AG08395 (cell line): ENCODE results near the gene WNT10A.
"Not testable (repeated sequence)": the region's sequence is repeated elsewhere in the genome, so short reads cannot be mapped to it uniquely, and the experiment has no call there.

Source experiments
- DNase-seq: peaks from one replicate; pipeline ENCODE4 v3.0.0; 2012; ENCODE audit warnings: mixed read lengths, low spot score

The WNT10A gene

DNA sequence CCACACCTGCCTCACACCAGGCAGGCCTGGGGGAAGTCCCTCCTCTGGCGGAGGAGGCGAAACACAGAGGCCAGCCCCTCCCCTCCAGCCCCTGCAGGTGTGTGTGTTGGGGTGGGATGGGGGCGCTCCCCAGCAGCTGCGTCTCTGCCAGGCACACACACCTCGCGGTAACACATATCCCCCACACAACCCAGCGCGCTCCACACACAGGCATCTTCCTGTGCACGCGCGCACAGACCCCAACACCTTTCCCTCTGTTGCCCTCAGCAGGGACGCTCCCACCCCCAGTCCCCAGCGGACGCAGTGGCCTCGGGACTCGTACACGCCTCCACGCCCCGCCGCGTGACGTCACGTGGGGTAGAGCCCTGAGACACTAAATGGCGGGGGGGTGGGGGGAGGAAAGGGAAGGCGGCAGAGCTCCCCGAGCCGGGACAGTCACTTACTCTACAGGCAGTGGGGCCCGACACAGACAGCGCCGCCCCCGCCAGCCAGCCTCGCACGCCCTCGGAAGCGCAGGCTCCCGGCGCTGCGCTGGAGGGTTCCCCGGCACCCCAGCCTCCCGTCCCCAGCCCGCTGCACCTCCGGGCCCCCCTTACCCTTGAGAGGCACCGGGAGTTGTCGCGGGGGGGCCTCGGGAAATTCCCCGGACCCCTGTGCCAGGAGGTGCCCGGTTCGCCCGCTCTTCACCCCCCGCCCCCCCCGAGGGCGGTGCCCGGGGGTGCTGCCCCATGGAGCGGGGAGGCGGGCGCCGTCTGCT lies at the start of gene WNT10A:
Gene WNT10A (plus strand): TSS at position 751 of the 757 bp plus-strand sequence. CDS start 144 bp downstream, outside the sequence.
- no peak for DNase-seq

DNA sequence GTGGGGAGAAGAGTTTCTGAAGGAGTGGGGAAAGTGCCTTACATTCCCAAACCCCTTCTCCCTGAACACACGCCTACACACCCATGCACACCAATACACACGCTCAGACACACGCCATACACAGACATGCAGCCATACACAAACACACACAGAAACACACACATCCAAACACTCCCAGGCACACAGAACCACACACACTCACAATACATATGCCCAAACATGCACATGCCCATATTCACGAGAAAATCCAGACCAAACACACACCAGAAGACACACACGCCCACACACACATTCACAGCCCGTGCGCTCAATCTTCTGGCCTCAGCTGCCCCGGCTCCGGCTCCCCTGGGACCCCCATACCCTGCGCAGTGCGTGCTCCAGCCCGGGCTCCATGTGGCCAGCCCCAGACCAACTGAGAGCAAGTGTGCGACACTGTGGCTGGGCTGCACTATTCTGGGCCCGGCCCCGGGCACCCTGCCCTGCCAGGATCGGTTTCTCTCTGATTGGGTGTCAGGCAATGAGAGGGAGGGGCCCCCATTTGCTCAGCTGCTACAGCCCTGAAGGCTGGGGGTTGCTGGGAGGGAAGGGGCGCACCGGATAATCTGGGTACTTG lies 49.2 kb upstream of the WNT10A start, which contains the start of gene PRKAG3:
Gene PRKAG3 (minus strand): TSS at position 426 of the 613 bp plus-strand sequence.
- DNase-seq: no peak

DNA sequence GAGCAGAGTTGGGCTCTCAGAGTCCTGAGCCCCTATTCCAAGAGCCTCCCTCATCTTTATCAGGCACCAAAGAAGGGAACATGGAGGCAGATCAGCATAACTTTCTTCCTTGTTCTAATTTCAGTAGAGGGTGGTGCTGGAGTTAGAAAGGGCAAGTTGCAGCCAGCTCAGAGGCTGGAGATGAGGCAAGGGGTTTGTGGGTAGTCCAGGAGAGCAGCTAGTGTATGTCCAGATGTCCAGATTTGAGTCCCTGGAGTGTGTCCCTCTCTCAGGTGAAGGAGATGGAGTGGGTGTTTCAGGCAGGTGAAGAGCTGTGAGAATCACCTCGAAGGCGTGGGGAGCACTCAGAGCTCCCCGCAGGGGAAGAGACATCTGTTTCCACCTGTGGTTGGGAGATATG lies 48.6 kb upstream of the WNT10A start:
- no peak for DNase-seq

DNA sequence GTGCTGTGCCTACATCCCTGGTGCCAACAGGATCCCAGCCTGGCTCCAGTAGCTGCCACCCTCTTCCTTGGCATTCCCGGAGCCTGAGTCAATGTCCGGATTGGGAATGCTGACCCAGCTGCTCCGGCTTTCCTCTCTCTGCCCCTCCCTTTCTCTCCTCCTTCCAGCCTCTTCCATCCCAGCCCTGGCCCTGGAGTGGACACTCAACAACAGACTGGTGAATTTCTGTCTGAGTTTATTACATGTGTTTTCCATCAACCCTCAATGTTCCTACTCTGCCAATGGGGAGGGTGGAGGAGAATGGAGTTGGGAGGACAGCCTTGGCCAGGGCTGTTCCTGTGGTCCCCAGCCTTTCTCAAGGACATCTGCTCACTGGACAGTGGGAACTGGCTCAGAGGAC lies 48.1 kb upstream of the WNT10A start:
- peak; percentile 79 for DNase-seq

DNA sequence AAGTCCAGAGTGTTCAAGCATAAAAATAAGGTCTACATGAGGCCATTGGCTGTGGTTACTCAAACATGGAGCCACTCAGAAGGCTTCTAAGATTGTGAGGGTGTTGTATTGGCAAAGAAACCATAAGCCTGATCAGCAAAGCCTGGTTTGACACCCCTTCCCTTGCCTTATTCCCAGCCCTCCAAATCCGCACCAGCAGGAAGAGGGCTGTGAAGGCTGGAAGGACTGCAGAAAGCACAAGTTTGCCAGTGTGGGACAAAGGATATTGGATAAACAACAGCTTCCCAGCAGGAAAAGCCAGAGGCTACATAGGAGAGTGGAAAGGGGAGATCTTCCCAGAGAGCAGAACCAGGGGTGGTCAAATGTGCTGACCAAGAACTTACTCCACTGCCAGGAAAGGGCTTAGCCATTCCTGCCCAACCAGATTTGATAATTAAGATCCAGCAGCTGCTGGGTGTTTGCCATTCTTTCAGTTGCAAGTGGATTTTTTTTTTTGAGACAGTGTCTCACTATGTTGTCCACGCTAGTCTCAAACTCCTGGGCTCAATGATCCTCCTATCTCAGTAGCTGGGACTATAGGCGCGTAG lies 47.5 kb upstream of the WNT10A start:
- no peak for DNase-seq

DNA sequence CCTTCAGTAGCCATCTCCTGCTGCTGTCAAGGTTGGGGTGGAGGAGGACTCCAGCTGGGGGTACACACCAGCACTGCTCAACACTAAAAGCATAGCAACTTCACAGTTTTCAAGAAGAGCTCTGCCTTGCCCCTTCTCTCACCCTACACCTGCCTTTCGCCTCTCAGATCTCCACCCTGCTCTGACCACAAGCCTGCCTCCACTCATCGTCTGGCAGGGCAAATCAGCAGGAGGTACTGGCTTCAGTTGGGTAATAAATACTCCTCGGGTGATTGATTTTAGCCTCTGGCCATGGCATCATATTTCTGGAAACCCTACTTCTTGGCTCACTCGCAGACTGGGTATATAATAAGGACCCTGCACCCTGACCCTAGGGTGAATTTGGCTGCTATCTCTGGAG lies 46.0 kb upstream of the WNT10A start:
- DNase-seq: no peak

DNA sequence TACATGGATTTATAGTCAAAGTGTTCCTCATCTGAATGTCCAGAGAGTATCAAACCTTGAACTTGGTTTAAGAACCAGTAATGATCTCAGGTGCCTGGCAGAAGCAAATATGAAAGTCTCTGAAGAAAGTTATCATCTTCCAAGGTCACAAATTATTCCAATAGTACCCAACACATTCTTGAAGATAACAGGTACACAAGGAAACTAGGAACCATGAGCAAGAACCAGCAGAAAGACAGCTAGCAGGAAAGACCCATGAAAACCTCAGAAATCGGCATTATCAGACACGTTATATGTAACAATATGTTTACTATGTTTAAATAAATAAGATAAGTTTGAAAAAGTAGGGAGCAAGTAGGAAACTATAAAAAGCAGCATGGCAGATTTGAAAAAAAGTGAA lies 43.2 kb upstream of the WNT10A start:
- DNase-seq: no peak

DNA sequence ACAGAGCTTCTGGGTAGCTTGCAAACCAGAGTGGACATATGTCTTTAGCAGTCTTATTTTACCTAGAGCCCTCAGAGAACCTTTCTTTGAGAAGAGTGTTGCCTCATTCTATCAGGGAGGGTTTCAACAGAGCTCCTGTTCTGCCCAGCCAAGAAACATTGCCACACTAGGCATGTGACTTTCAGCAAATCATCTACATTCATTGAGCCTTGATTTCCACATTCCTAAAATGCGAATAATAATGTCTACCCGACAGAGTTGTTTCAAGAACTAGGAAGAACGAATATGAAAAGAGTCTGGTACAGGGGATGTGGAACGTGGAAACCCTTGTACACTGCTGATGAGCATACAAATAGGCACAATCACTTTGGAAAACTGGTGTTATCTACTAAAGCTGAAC lies 41.2 kb upstream of the WNT10A start:
- peak; percentile 84 for DNase-seq

DNA sequence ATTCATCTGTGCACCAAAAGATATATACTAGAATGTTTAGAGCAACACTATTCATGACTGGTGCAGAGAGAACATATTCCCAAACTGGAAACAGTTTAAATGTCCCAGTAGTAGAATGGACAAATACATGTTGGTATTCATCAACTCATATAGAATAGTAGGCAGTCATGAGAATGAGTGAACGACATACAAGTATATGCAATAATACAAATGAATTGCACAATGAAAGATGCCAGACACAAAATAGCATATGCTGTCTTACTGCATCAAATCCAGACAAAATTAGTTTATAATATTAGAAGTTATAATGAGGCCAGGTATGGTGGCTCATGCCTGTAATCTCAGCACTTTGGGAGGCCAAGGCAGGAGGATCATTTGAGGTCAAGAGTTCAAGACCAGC lies 40.8 kb upstream of the WNT10A start:
- no peak for DNase-seq

DNA sequence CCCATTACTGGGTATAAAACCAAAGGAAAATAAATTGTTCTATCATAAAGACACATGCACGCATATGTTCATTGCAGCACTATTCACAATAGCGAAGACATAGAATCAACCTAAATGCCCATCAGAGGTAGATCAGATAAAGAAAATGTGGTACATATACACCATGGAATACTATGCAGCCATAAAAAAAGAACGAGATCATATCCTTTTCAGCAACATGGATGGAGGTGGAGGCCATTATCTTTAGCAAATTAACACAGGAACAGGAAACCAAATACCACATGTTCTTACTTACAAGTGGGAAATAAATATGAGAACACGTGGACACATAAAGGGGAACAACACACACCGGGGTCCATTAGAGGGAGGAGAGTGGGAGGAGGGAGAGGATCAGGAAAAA lies 36.3 kb upstream of the WNT10A start:
- not testable (repeated sequence) for DNase-seq

DNA sequence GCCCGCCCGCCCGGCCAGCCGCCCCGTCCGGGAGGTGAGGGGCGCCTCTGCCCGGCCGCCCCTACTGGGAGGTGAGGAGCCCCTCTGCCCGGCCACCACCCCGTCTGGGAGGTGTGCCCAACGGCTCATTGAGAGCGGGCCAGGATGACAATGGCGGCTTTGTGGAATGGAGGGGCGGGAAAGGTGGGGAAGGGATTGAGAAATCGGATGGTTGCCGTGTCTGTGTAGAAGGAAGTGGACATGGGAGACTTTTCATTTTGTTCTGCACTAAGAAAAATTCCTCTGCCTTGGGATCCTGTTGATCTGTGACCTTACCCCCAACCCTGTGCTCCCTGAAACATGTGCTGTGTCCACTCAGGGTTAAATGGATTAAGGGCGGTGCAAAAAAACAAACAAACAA lies 33.7 kb upstream of the WNT10A start:
- not testable (repeated sequence) for DNase-seq

DNA sequence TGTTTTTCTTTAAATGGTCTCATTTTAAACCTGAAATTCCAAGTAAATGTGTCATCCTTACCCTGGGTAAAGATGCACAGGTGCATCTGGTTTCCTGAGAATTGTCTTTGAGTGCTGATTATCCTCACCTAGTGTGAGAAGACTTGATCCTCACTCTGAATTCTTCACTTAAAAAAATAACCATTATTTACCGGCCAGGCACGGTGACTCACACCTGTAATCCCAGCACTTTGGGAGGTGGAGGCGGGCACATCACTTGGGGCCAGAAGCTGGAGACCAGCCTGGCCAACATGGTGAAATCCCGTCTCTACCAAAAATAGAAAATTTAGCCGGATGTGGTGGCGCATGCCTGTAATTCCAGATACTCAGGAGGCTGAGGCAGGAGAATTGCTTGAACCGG lies 30.9 kb upstream of the WNT10A start:
- no peak for DNase-seq

DNA sequence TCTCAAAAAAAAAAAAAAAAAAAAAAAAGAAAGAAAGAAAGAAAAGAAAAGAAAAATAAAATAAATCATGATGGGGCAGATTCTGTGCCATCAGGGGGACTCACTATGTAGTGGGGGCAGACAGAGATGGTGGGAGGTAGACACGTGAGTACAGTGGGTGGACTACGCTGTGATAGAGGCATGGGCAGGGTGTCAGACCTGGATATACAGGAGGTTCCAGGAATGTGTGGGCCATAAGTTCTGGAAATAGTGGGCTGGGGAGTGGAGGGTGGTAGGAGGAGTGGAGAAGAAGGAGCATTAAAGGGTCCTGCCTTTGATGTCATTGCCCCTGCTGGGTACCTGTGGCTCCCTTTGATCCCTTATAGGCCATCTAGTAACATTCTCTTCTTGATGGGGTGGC lies 29.9 kb upstream of the WNT10A start:
- no peak for DNase-seq

DNA sequence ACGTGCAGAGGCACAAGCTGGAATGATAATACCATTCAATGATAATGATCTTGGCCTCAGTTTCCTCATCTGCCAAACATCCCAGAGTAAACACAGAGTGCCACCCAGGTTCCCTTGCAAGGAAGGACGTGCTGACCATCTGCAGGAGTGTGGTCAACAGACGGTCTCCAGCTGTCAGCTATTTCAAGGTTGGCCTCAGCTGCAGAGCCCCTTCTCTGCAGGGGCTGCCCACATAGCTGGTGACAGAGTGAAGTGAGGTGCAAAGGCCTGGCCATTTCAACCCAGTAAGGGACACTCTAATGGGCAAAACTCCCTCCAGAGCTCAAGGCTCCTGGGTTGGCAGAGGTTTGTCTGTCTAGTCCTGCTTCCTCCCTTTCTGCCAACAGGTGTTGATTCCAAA lies 29.4 kb upstream of the WNT10A start:
- no peak for DNase-seq

DNA sequence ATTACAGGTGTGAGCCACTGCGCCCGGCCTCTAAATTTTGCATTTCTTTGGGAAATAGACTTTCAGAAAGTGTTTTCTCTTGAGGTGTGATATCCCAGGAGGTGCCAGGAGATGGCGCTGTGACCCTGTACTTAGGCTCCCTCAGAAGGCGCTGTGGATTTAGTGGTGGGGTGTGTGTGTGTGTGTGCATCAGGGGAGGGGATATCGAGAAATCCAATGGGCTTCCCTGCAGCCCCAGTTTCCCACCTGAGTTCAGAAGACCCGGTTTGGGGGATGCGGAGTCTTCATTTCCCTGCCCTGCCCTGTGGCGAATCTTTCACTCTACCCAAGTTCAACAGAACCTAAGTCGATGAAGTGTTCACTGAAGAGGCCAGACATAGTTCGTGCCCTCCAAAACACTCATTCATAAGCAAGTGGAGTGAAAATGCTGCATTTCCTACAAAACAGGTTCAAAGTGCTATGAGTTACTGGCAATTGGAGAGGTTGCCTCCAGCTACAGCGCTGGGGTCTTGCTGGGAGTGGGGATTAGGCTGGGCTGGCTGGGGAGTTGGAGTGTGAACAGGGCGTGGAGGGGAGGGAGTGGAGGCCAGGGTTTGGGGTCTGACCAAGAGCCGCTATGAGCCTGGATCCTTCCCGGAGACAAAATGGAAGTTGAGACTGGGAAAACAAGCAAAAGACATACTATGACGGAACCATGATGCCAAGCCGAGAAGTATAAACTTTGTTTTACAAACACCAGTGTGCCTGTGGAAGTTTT lies 27.6 kb upstream of the WNT10A start:
- DNase-seq: peak; percentile 56

DNA sequence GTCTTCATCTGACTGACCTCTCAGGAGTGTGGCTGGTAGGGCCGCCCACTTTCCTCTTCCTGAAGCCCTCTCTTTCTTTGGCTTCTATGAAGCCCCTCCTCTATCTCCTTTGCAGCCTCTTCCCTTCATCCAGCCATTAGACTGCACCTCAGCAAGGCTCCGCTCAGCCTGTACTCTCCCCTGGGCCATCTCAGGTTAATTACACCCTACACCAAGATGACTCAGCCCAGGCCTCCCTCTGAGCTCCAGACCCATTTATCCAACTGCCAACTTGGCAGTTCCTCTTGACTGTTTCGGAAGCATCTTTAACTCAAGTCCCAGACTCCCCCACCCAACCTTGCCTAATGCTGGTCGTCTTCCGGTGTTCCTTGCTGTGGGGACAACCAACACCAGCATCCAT lies 26.9 kb upstream of the WNT10A start:
- no peak for DNase-seq

DNA sequence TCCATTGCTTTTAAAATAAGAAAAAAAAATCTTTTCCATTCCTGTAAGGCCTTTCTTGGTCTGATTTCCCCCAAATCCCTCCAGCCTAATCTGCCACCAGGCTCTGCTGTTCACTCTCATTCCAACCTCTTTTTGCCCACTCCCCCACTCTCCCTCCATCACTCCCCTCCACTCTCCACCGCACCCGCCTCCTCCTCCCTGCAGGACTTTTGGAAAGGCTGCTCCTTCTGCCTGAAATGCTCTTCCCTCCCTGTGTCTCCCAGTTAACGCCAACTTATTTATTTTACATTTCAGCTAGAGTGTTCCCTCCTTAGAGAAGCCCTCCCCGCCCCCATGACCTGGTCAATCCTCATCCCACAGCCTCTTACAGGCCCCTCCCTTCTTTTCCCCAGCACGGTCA lies 25.8 kb upstream of the WNT10A start:
- no peak for DNase-seq

DNA sequence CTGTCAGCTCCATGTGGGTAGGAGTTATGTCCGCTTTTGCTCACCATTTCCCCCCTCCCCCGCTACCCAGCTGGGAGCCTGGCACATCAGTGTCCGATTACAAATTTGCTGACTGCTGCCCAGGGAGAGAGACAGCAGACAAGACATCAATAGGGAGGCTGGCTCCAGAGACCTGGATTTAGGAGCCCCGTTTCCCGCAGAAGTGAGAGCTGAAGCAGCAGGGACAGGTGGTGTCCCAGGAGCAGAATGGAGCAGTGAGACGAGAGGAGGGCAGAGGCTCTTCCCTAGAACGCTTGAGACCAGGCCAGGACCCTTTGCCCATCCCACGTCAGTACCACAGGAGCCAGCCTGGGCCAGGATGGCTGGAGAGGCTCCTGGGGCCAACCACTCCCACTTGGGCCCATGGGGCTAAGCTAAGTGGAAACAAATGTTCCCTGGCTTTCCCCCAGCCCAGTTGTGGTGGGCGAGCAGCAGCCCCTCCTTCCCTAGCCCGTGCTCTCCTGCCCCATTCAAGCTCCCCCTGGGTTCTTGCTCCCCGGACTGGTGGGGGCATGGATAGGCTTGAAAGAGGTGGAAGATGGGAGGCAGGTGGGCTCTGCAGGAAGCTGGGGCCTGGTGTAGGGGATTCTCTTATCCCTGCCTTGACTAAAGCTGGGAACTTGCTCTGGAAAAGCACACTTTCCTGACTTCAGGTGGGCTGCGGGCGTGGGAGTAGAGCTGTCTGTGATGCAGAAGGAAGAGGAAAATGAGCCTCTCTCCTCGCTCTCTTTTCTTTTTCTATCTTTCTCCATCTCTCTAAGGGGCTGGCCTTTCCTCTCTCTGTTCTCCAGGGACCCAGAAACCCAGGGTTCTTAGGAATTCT lies 25.1 kb upstream of the WNT10A start:
- DNase-seq: no peak

DNA sequence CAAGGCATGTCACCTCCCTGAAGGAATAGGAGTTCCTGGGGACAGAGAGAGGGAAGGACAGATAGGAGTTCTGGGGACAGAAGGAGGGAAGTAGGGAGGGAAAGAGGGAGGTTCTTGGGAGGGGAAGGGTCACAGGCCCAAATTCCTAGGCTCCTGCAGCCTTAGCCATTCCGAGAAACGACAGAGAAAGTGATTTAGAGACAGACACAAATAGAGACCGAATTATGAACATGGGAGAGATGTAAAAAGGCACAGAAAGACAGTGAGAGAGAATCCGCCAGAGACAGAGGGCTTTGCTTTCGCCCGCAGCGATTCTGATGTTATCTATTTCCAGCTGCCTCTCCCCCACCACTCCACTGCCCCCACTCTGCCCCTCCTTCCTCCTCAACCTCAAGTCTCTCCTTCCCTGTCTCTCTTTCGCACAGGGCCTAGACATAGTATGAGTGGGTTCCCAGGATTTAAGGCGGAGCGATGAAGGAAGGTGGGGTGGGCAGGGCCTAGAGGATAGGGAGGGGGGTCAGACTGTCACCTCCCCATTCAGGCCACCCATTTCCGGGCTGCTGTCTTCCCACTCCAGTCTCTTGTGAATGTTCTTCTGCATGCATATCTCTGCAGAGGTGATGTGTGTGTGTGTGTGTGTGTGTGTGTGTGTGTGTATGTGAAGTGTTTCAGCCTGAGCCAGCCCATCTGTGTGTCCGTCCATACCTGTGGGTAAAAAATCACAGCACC lies 24.3 kb upstream of the WNT10A start:
- no peak for DNase-seq

DNA sequence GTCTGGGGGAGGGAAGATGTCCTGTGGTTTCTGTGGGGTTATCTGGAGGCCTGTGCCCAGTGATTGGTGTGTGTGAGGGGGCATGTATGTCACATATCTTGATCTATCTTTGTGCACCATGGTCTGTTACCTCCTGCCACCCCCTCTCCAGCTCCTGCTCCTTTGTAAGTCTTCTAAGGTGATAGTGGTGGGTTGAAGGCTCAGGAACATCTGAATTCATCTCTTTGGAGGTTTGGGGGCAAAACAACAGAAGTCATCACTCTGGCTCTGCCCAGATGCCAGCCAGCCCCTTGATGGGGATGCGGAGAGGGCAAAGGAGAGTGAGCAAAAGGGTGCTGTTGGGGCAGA lies 23.8 kb upstream of the WNT10A start:
- DNase-seq: no peak
